HG03354 (cell line): ENCODE data around the gene CRK.
"Not testable (repeated sequence)": the region's sequence is repeated elsewhere in the genome, so short reads cannot be mapped to it uniquely, and the experiment has no call there.

ENCODE experiments used
- ATAC-seq: cut with Tn5 transposase; IDR thresholded peaks from one replicate; pipeline ENCODE4 v1.9.1; 2021; ENCODE audit warnings: mild to moderate bottlenecking; ENCODE audit not compliant: unreplicated experiment, poor library complexity, severe bottlenecking

Gene CRK

DNA sequence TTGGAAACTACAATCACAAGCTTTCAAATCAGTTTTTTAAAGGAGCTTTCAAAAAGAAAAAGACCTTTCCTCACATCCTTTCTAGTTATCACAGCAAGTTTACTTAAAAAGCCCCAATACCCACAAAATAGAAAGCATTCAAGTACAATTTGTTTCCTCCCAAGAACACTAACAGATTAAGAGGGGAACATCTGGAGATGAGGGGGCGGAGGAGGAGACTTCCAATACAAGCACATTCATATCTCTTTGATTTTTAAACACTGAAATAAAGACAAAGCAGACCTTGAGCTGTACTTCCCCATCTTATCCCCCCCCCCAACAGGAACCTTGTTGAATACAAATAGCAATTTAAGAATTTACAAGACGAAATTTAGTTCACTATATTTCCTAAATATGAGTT lies 58.0 kb downstream of the CRK start:
- no peak for ATAC-seq

DNA sequence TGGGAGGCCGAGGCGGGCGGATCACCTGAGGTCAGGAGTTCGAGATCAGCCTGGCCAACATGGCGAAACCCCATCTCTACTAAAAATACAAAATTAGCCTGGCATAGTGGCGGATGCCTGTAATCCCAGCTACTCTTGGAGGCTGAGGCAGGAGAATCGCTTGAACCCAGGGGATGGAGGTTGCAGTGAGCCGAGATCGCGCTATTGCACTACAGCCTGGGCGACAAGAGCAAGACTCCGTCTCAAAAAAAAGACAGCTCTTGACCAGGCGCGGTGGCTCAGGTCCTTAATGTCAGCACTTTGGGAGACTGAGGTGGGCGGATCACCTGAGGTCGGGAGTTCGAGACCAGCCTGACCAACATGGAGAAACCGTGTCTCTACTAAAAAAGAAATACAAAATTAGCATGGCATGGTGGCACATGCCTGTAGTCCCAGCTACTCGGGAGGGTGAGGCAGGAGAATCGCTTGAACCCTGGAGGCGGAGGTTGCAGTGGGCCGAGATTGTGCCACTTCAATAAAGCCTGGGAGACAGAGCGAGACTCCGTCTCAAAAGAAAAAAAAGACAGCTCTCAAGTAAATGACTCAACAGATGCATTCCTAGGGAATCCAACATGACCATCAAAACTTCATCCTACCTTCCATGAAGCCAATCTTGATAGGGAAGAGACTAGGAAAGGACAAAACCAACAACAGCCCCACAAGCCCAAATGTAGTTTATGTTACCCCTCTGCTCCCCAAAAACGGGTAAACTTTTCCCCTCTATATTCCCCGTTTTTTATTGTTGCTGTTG lies 60.0 kb downstream of the CRK start:
- not testable (repeated sequence) for ATAC-seq

GRCh38 chr17:1391577-1391976 lies 64.5 kb downstream of the CRK start:
- no peak for ATAC-seq

- no peak for ATAC-seq
Measured at GRCh38 chr17:1390432-1391367, 65.3 kb downstream of the CRK start.

GRCh38 chr17:1387490-1388227 lies 68.4 kb downstream of the CRK start:
- ATAC-seq, result not testable (repeated sequence)

DNA sequence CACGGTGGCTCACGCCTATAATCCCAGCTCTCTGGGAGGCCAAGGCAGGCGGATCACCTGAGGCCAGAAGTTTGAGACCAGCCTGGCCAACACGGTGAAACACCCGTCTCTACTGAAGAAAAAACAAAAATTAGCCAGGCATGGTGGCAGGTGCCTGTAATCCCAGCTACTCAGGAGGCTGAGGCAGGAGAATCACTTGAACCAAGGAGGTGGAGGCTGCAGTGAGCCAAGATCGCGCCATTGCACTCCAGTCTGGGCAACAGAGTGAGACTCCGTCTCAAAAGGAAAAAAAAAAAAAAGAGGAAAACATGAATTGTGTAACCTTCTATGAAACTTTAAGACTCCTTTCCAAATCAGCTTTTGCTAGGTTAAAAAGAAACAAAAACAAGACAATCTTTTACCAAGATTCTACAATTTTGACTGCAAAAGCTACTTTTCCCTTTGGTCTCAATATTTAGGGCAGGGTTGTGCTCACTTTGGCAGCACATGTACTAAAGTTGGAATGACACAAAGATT lies 69.3 kb downstream of the CRK start:
- ATAC-seq, result not testable (repeated sequence)

- no peak for ATAC-seq
Measured at GRCh38 chr17:1386265-1386664, 69.8 kb downstream of the CRK start.

- no peak for ATAC-seq
Measured at GRCh38 chr17:1385861-1386260, 70.2 kb downstream of the CRK start.

- ATAC-seq, result no peak
Measured at GRCh38 chr17:1384905-1385435, 71.1 kb downstream of the CRK start.

DNA sequence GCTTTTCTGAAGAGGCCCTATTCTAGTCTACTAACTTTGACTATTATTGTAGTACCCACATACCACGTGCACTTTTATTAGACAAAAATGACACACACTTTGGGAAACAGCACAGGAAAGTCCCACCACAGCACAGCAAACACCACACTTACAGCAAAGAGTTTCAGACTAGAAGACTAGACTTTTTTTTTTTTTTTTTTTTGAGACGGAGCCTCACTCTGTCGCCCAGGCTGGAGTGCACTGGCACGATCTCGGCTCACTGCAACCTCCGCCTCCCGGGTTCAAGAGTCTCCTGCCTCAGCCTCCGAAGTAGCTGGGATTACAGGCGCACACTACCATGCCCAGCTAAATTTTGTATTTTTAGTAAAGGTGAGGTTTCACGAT lies 76.1 kb downstream of the CRK start:
- no peak for ATAC-seq

GRCh38 chr17:1379208-1379929 lies 76.7 kb downstream of the CRK start:
- ATAC-seq, result no peak

- not testable (repeated sequence) for ATAC-seq
Measured at GRCh38 chr17:1378476-1378860, 77.6 kb downstream of the CRK start.

DNA sequence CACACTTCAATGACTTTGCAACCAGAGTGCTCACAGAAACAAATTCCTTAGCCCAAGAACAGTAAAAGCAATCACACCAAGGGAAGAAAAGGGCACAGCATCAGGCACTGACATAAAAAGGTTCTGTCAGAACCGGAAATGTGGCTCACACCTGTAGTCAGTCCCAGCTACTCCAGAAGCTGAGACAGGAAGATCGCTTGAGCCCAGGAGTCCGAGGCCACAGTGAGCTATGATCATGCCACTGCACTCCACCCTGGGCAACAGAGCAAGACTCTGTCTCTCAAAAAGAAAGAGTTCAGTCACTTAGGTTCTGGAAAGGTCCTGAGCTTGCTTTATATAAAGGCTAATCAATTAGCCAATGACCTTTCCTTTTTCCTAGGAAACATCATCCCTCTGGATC lies 78.7 kb downstream of the CRK start:
- no peak for ATAC-seq

DNA sequence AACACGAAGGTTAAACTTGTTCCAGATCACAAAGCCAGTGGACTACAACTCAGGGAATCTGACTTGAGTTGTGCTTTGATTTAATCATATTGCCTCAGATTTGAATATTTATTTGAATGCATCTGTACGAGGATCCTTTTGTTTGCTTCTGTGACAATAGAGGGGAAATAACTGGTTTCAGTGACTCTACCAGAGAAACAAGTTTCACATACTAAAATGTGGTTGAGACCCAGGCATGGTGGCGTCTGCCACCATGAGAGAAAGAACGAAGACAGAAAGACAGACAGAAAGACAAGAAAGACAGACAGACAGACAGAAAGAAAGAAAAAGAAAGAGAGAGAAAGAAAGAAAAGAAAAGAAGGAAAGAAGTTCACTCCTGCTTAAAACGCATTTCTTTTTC lies 80.0 kb downstream of the CRK start:
- ATAC-seq, result no peak

GRCh38 chr17:1375615-1376014 lies 80.4 kb downstream of the CRK start:
- no peak for ATAC-seq

DNA sequence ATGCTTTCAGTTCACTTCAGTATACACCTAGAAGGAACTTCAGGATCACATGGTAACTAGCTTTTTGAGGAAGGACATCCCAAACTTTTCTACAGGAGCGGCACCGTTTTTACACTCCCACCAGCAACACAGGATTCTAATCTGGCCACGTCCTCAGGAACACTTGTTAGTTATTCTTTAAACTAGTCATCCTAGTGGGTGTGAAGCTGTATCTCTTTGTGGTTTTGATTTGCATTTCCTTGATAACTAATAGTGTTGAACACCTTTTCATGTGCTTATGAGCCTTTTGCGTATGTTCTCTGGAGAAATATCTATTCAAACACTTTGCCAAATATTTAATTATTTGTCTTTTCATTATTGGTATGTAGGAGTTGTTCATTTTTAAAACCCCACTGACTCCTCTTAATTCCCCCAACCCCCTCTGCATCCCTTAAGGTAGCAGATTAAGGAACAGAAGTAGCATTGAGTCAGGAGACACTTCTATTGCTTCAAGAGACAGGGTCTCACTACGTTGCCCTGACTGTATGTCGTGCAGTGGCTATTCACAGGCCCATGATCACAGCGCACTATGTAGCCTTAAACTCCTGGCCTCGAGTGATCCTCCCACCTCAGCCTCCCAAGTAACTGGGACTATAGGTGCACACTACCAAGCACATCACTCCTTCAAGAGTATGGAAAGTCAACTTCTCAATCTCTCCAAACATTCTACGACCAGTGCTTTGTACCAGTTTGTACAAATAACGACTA lies 81.4 kb downstream of the CRK start:
- ATAC-seq, result no peak

DNA sequence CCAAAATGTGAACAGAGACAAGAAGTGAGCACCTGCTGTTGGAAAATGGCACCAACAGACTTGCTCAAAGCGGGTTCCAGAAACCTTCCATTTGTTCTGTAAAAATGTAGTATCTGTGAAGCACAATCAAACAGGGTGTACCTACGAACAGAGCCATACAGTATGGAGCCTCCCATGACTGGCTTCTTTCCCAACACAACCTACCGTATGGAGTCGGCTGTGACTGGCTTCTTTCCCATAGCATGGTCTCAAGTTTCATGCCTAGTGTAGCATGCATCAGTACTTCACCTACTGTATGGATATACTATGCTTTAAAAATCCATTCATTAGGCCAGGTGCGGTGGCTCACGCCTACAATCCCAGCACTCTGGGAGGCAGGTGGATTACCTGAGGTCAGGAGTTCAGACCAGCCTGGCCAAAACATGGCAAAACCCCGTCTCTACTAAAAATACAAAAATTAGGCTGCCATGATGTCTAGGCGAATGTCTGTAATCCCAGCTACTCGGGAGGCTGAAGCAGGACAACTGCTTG lies 82.3 kb downstream of the CRK start:
- ATAC-seq, result no peak

- ATAC-seq, result no peak
Measured at GRCh38 chr17:1372618-1373017, 83.4 kb downstream of the CRK start.
